CD14-positive monocyte (primary cell): Measurements from ENCODE around the gene PRSS27. TPM values are rescaled to one million over a fixed set of nuclear protein-coding genes. Genes with fewer than 3 reads are reported as not detected.

Experiments used
- DNase-seq, 3 donors: peaks; one replicate each; pipeline ENCODE4 v3.0.0-alpha.2; 2011 to 2022
- H2AFZ ChIP-seq: 2 replicates; pipeline ENCODE4 v1.6.0; 2012; ENCODE audit warnings: mild to moderate bottlenecking, low read depth, low read length, inconsistent platforms; ENCODE audit not compliant: insufficient read depth, poor library complexity, severe bottlenecking
- H3K27ac ChIP-seq, 2 donors: 1 replicate in 1 of 2; 2 replicates in 1 of 2; pipeline ENCODE4 v1.5.1; 2012 to 2013; ENCODE audit warnings: low read length in 2 of 2, control low read depth in 1 of 2, inconsistent platforms in 1 of 2, low read depth in 1 of 2, mild to moderate bottlenecking in 1 of 2
- H3K27me3 ChIP-seq, 2 donors: one replicate each; pipeline versions ENCODE4 v1.6.0 to v1.6.1; 2011 to 2013; ENCODE audit warnings: low read length in 2 of 2; ENCODE audit not compliant: control insufficient read depth in 2 of 2, insufficient read depth in 2 of 2
- H3K36me3 ChIP-seq, 2 donors: replicated peaks in 1 of 2; 1 replicate in 1 of 2; 2 replicates in 1 of 2; pipeline versions ENCODE4 v1.5.1 to v1.6.1; 2012 to 2013; ENCODE audit warnings: low read length in 2 of 2, control low read depth in 1 of 2, inconsistent platforms in 1 of 2, mild to moderate bottlenecking in 1 of 2; ENCODE audit not compliant: insufficient read depth in 2 of 2, control insufficient read depth in 1 of 2
- H3K4me1 ChIP-seq, 2 donors: 1 replicate in 1 of 2; 2 replicates in 1 of 2; pipeline versions ENCODE4 v1.5.1 to v1.6.1; 2012 to 2013; ENCODE audit warnings: low read length in 2 of 2, control low read depth in 1 of 2, inconsistent platforms in 1 of 2, mild to moderate bottlenecking in 1 of 2, moderate library complexity in 1 of 2; ENCODE audit not compliant: insufficient read depth in 2 of 2, control insufficient read depth in 1 of 2
- H3K4me2 ChIP-seq: replicated peaks from 2 replicates; pipeline ENCODE3; 2012; ENCODE audit warnings: low read length, moderate library complexity, mild to moderate bottlenecking; ENCODE audit not compliant: poor library complexity, severe bottlenecking; ENCODE audit errors: extremely low read depth
- H3K4me3 ChIP-seq, 3 experiments: fragments of 200-600 bp in 1 of 3; sonication (generic) in 1 of 3; replicated peaks in 1 of 3; 1 replicate in 2 of 3; 2 replicates in 1 of 3; pipeline ENCODE4 v1.5.1; 2011 to 2013; ENCODE audit warnings: low read length in 3 of 3, mild to moderate bottlenecking in 3 of 3, control low read depth in 2 of 3, low read depth in 2 of 3, inconsistent platforms in 1 of 3, moderate library complexity in 1 of 3
- H3K79me2 ChIP-seq: 2 replicates; pipeline ENCODE4 v1.6.0; 2012; ENCODE audit warnings: mild to moderate bottlenecking, control low read depth, inconsistent platforms, low read length, moderate library complexity; ENCODE audit not compliant: insufficient read depth
- H3K9ac ChIP-seq: 2 replicates; pipeline ENCODE4 v1.6.0; 2017; ENCODE audit warnings: low read length, mild to moderate bottlenecking; ENCODE audit not compliant: insufficient read depth, poor library complexity, severe bottlenecking
- H3K9me3 ChIP-seq, 2 donors: replicated peaks in 1 of 2; 1 replicate in 1 of 2; 2 replicates in 1 of 2; pipeline versions ENCODE4 v1.5.1 to v1.6.1; 2012 to 2013; ENCODE audit warnings: low read length in 2 of 2, control low read depth in 1 of 2; ENCODE audit not compliant: control insufficient read depth in 1 of 2, insufficient read depth in 1 of 2
- H4K20me1 ChIP-seq: 2 replicates; pipeline ENCODE4 v1.6.0; 2012; ENCODE audit warnings: mild to moderate bottlenecking, low read length, control low read depth, moderate library complexity; ENCODE audit not compliant: insufficient read depth
- H3K27ac Mint-ChIP-seq, 7 donors: one replicate each; pipeline ENCODE4 v1.8.0; 2020; ENCODE audit warnings: mild to moderate bottlenecking in 7 of 7, mixed read lengths in 7 of 7, moderate library complexity in 6 of 7, inconsistent platforms in 2 of 7
- H3K27me3 Mint-ChIP-seq, 3 donors: one replicate each; pipeline ENCODE4 v1.8.0; 2021 to 2022; ENCODE audit warnings: low read depth in 3 of 3, mild to moderate bottlenecking in 3 of 3, mixed read lengths in 3 of 3, moderate library complexity in 3 of 3, inconsistent platforms in 1 of 3
- H3K36me3 Mint-ChIP-seq, 2 donors: one replicate each; pipeline ENCODE4 v1.8.0; 2020; ENCODE audit warnings: mixed read lengths in 2 of 2, inconsistent platforms in 1 of 2, mild to moderate bottlenecking in 1 of 2
- H3K4me1 Mint-ChIP-seq: one replicate; pipeline ENCODE4 v1.8.0; 2020; ENCODE audit warnings: mild to moderate bottlenecking, mixed read lengths
- H3K4me3 Mint-ChIP-seq, 2 donors: one replicate each; pipeline ENCODE4 v1.8.0; 2020; ENCODE audit warnings: mild to moderate bottlenecking in 2 of 2, mixed read lengths in 2 of 2, moderate library complexity in 1 of 2
- H3K9me3 Mint-ChIP-seq, 7 donors: one replicate each; pipeline ENCODE4 v1.8.0; 2020 to 2022; ENCODE audit warnings: mixed read lengths in 7 of 7, mild to moderate bottlenecking in 6 of 7, moderate library complexity in 6 of 7, inconsistent platforms in 2 of 7
- WGBS: methylation state at CpG from one replicate; pipeline ENCODE4 v1.1.5; 2013; ENCODE audit warnings: missing lambda C conversion rate; ENCODE audit not compliant: insufficient coverage; 5-methylcytosine and 5-hydroxymethylcytosine counted together
- intact Hi-C, 2 donors: fragments of 100-400 bp; cut with micrococcal nuclease; formaldehyde crosslinking; loops; one replicate each; pipeline versions ENCODE4 v1.15.0 to v1.15.1; 2023
- polyA plus RNA-seq, 3 donors: library from polyadenylated mRNA; depleted of rRNA in 1 of 3; unstranded in 2 of 3; stranded (reverse) in 1 of 3; fragments of 300-500 nt in 2 of 3; fragments of >200 nt in 1 of 3; fragmentation: Illumina TruSeq in 2 of 3; gene quantifications; 1 replicate in 2 of 3; 2 replicates in 1 of 3; pipeline ENCODE4 v1.2.3, GENCODE V29; 2012 to 2021
- TF ChIP-seq, protein P1 (sequence below): fragments of 200-600 bp; IDR thresholded peaks from one replicate; pipeline ENCODE4 v1.8.0; 2022; ENCODE audit warnings: antibody characterized with exemption, mild to moderate bottlenecking

PRSS27 gene
- polyA plus RNA-seq, 3 donors = 1.1 TPM; not detected in 2

DNA sequence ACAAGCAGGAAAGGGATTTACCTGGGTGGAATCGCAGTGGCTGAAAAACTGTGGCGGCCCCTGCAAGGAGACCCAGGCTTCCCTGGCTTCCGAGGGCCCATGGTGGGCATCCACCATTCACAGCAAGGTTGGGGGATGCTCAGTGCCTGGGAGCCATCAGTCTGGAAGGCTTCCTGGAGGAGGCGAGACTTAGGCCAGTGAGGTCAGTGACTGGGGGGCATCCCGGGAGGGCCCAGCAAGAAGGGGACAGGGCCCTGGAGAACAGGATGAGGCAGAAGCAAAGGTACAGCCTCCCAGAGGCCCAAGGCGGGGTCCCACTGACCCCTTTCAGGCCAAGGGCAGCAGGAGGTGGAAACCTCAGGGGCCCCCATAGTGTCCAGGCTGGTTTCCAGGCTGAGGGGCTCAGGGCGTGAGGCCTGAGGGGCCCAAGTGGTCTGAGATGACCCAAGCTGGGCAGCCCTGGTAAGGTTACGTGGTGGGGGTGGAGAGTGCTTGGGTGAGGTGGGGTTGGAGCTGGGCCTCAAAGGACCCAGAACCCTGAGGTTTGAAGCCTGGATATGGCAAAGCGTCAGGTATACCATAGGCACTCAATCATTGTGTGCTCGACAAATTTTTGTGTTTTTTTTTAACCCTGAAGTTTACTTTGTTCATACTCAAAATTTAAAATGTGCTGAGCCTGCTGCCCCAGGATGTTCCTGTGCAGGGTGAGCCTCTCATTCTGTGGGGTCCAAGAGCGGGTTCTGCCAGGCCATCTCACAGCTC, 16.6 kb upstream of the PRSS27 start:
- no peaks in the 10 kb centered on the region for H3K4me1 ChIP-seq
- H3K27me3 Mint-ChIP-seq = peaks cover 0 to 5% (median 2%) of the 10 kb centered on the region in 3 donors
- H3K9me3 ChIP-seq = no peaks in the 10 kb centered on the region
- H2AFZ ChIP-seq = no peak overlapping the region
- H3K9me3 Mint-ChIP-seq = peaks cover 0 to 2% (median 0%) of the 10 kb centered on the region in 7 donors
- TF ChIP-seq, protein P1, sequence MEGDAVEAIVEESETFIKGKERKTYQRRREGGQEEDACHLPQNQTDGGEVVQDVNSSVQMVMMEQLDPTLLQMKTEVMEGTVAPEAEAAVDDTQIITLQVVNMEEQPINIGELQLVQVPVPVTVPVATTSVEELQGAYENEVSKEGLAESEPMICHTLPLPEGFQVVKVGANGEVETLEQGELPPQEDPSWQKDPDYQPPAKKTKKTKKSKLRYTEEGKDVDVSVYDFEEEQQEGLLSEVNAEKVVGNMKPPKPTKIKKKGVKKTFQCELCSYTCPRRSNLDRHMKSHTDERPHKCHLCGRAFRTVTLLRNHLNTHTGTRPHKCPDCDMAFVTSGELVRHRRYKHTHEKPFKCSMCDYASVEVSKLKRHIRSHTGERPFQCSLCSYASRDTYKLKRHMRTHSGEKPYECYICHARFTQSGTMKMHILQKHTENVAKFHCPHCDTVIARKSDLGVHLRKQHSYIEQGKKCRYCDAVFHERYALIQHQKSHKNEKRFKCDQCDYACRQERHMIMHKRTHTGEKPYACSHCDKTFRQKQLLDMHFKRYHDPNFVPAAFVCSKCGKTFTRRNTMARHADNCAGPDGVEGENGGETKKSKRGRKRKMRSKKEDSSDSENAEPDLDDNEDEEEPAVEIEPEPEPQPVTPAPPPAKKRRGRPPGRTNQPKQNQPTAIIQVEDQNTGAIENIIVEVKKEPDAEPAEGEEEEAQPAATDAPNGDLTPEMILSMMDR = no peak
- no peaks in the 10 kb centered on the region for H4K20me1 ChIP-seq
- no peaks in the 10 kb centered on the region for H3K36me3 Mint-ChIP-seq
- no peak overlapping the region for H3K27ac ChIP-seq
- no peak overlapping the region for H3K9ac ChIP-seq
- WGBS = 97% methylated on average over 11 of the region's 11 CpGs
- H3K27ac Mint-ChIP-seq = no peak overlapping the region
- no peak overlapping the region for H3K4me3 Mint-ChIP-seq
- no peak overlapping the region for H3K4me3 ChIP-seq
- DNase-seq = no peak
- no peaks in the 10 kb centered on the region for H3K79me2 ChIP-seq
- peaks cover 3% of the 10 kb centered on the region for H3K4me1 Mint-ChIP-seq
- no peaks in the 10 kb centered on the region for H3K27me3 ChIP-seq
- intact Hi-C loops = no loop called here
- H3K4me2 ChIP-seq = no peak overlapping the region
- no peaks in the 10 kb centered on the region for H3K36me3 ChIP-seq

DNA sequence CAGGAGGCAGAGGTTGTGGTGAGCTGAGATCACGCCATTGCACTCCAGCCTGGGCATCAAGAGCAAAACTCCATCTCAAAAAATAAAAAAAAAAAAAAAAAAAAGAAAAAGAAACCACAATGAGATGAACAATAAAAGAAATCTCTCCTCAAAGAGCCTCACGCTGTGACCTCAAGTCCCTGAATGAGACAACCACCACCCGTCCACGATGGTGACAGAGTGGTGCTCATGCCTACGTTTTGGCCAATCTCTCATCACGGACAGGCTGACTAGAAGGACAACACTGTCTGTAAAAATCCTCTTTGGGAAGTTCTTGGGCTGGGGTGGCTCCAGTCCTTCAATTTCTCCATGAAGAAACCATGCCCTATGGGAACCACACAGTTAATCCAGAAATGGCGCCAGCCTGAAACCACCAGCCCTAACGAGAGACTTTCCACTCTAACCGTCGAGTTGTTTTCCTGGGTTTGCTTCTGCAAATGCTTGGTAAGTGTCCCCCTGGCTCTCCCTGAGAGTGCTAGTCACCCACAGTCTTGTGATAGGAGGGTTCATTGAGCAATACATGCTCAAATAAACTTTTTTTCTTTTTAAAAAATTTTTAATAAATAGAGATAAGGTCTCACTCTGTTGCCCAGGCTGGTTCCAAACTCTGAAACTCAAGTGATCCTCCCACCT, 15.0 kb upstream of the PRSS27 start:
- H3K4me1 Mint-ChIP-seq = peaks cover 3% of the 10 kb centered on the region
- TF ChIP-seq, protein P1 = no peak
- peaks cover 0 to 4% (median 2%) of the 10 kb centered on the region in 3 donors for H3K27me3 Mint-ChIP-seq
- H3K79me2 ChIP-seq = no peaks in the 10 kb centered on the region
- H3K4me1 ChIP-seq = no peaks in the 10 kb centered on the region
- H3K36me3 ChIP-seq = no peaks in the 10 kb centered on the region
- no peak overlapping the region for H3K27ac ChIP-seq
- H3K27me3 ChIP-seq = no peaks in the 10 kb centered on the region
- no peak overlapping the region for H3K4me3 Mint-ChIP-seq
- no peak overlapping the region for H3K9ac ChIP-seq
- no peak overlapping the region for H3K4me3 ChIP-seq
- peak overlapping the region in 1 of 7 donors; percentile 57 for H3K27ac Mint-ChIP-seq
- peaks cover 0 to 2% (median 0%) of the 10 kb centered on the region in 7 donors for H3K9me3 Mint-ChIP-seq
- DNase-seq = no peak
- no peak overlapping the region for H2AFZ ChIP-seq
- H3K36me3 Mint-ChIP-seq = no peaks in the 10 kb centered on the region
- intact Hi-C loops = no loop called here
- no peak overlapping the region for H3K4me2 ChIP-seq
- H3K9me3 ChIP-seq = no peaks in the 10 kb centered on the region
- H4K20me1 ChIP-seq = no peaks in the 10 kb centered on the region
- WGBS = 63% methylated on average over 7 of the region's 10 CpGs
